Activated T-helper 2 cell treated with anti-CD3 and anti-CD28 coated beads, Interferon-gamma antibody, Interleukin-2, Interleukin-4, amounts not matched to agents 10 μg/mL and 5 μg/mL and 100 μg/mL, durations not matched to agents 14 hours and 24 hours and 36 hours (primary cell): ENCODE results near the gene KANK2. TPM values are rescaled to one million over a fixed set of nuclear protein-coding genes. Genes with fewer than 3 reads are reported as not detected.

ENCODE experiments used
- DNase-seq: peaks from one replicate; pipeline ENCODE4 v3.0.0; 2021; ENCODE audit warnings: low spot score
- H3K27ac Mint-ChIP-seq: one replicate; pipeline ENCODE4 v1.8.0; 2021; ENCODE audit warnings: mixed read lengths
- H3K27me3 Mint-ChIP-seq: one replicate; pipeline ENCODE4 v1.8.0; 2021; ENCODE audit warnings: low read depth, mixed read lengths
- H3K36me3 Mint-ChIP-seq: one replicate; pipeline ENCODE4 v1.8.0; 2021; ENCODE audit warnings: low read depth, mixed read lengths
- H3K4me1 Mint-ChIP-seq: one replicate; pipeline ENCODE4 v1.8.0; 2021; ENCODE audit warnings: low read depth, mixed read lengths
- H3K4me3 Mint-ChIP-seq: one replicate; pipeline ENCODE4 v1.8.0; 2021; ENCODE audit warnings: low read depth, mild to moderate bottlenecking, moderate library complexity, mixed read lengths
- H3K9me3 Mint-ChIP-seq: one replicate; pipeline ENCODE4 v1.8.0; 2021; ENCODE audit warnings: mixed read lengths
- intact Hi-C: fragments of 100-400 bp; cut with micrococcal nuclease; formaldehyde crosslinking; loops from one replicate; pipeline ENCODE4 v1.15.1; 2023
- total RNA-seq: library from RNA; stranded (reverse); gene quantifications from 2 replicates; pipeline ENCODE4 v1.2.3, GENCODE V29; 2022

Gene KANK2
- total RNA-seq: 5.9 and 6.5 TPM in 2 replicates

GRCh38 chr19:11197291-11198174 is at the start of gene KANK2:
TSS of gene KANK2 (minus strand) at chr19:11197545. CDS start at chr19:11194511, 3,034 bp downstream.
- peaks cover 6% of the 10 kb centered on the region for H3K4me1 Mint-ChIP-seq
- H3K27me3 Mint-ChIP-seq: peaks cover 9% of the 10 kb centered on the region
- H3K36me3 Mint-ChIP-seq: no peaks in the 10 kb centered on the region
- H3K4me3 Mint-ChIP-seq: peak within 1 kb of the TSS; percentile 73
- H3K27ac Mint-ChIP-seq: no peak within 1 kb of the TSS
- intact Hi-C loops: no loop called here
- no peaks in the 10 kb centered on the region for H3K9me3 Mint-ChIP-seq
- peak; percentile 73 for DNase-seq

GRCh38 chr19:11246941-11247340 is 49.6 kb upstream of the KANK2 start:
- no peaks in the 10 kb centered on the region for H3K4me1 Mint-ChIP-seq
- H3K27ac Mint-ChIP-seq: no peak overlapping the region
- H3K4me3 Mint-ChIP-seq: no peak overlapping the region
- no peaks in the 10 kb centered on the region for H3K36me3 Mint-ChIP-seq
- no peak for DNase-seq
- no peaks in the 10 kb centered on the region for H3K9me3 Mint-ChIP-seq
- peaks cover 1% of the 10 kb centered on the region for H3K27me3 Mint-ChIP-seq
- intact Hi-C loops: no loop called here

- Mint-ChIP-seq H3K4me1 (no peaks in the 10 kb centered on the region), H3K27ac (no peak overlapping the region), H3K27me3 (peaks cover 1% of the 10 kb centered on the region), H3K36me3 (no peaks in the 10 kb centered on the region), H3K4me3 (no peak overlapping the region), H3K9me3 (no peaks in the 10 kb centered on the region)
- intact Hi-C loops: no loop called here
- DNase-seq: no peak
Measured at GRCh38 chr19:11244846-11245589, 47.7 kb upstream of the KANK2 start.

GRCh38 chr19:11243798-11244169 is 46.4 kb upstream of the KANK2 start:
- intact Hi-C loops: no loop called here
- no peaks in the 10 kb centered on the region for H3K4me1 Mint-ChIP-seq
- H3K27me3 Mint-ChIP-seq: peaks cover 1% of the 10 kb centered on the region
- no peak for DNase-seq
- H3K27ac Mint-ChIP-seq: no peak overlapping the region
- H3K9me3 Mint-ChIP-seq: no peaks in the 10 kb centered on the region
- H3K4me3 Mint-ChIP-seq: no peak overlapping the region
- no peaks in the 10 kb centered on the region for H3K36me3 Mint-ChIP-seq

GRCh38 chr19:11242864-11243797 is 45.8 kb upstream of the KANK2 start:
- no peak overlapping the region for H3K4me3 Mint-ChIP-seq
- H3K36me3 Mint-ChIP-seq: no peaks in the 10 kb centered on the region
- intact Hi-C loops: no loop called here
- H3K4me1 Mint-ChIP-seq: no peaks in the 10 kb centered on the region
- peaks cover 1% of the 10 kb centered on the region for H3K27me3 Mint-ChIP-seq
- H3K27ac Mint-ChIP-seq: no peak overlapping the region
- DNase-seq: peak; percentile 64
- no peaks in the 10 kb centered on the region for H3K9me3 Mint-ChIP-seq

- Mint-ChIP-seq H3K9me3 (no peaks in the 10 kb centered on the region), H3K4me3 (no peak overlapping the region), H3K27me3 (peaks cover 1% of the 10 kb centered on the region), H3K4me1 (no peaks in the 10 kb centered on the region), H3K36me3 (no peaks in the 10 kb centered on the region), H3K27ac (no peak overlapping the region)
- intact Hi-C loops: no loop called here
- no peak for DNase-seq
Measured at GRCh38 chr19:11242025-11242424, 44.7 kb upstream of the KANK2 start.

- intact Hi-C loops: no loop called here
- Mint-ChIP-seq H3K4me3 (no peak overlapping the region), H3K9me3 (no peaks in the 10 kb centered on the region), H3K36me3 (no peaks in the 10 kb centered on the region), H3K27ac (no peak overlapping the region), H3K27me3 (peaks cover 1% of the 10 kb centered on the region), H3K4me1 (no peaks in the 10 kb centered on the region)
- DNase-seq: no peak
Measured at GRCh38 chr19:11240008-11240444, 42.7 kb upstream of the KANK2 start.

- no peaks in the 10 kb centered on the region for H3K9me3 Mint-ChIP-seq
- H3K4me1 Mint-ChIP-seq: no peaks in the 10 kb centered on the region
- DNase-seq: no peak
- no peak within 1 kb of the TSS for H3K4me3 Mint-ChIP-seq
- no peak within 1 kb of the TSS for H3K27ac Mint-ChIP-seq
- intact Hi-C loops: no loop called here
- H3K27me3 Mint-ChIP-seq: peaks cover 1% of the 10 kb centered on the region
- no peaks in the 10 kb centered on the region for H3K36me3 Mint-ChIP-seq
Measured at GRCh38 chr19:11239377-11240000, 42.1 kb upstream of the KANK2 start, which contains the start of gene ANGPTL8. TSS of gene ANGPTL8 (plus strand) at chr19:11239619. CDS start at chr19:11239638, 19 bp downstream.

- Mint-ChIP-seq H3K27ac (no peak overlapping the region), H3K36me3 (no peaks in the 10 kb centered on the region), H3K9me3 (no peaks in the 10 kb centered on the region), H3K4me3 (no peak overlapping the region), H3K4me1 (no peaks in the 10 kb centered on the region), H3K27me3 (peaks cover 1% of the 10 kb centered on the region)
- DNase-seq: no peak
- intact Hi-C loops: no loop called here
Measured at GRCh38 chr19:11238781-11239376, 41.5 kb upstream of the KANK2 start.

GRCh38 chr19:11238041-11238440 is 40.7 kb upstream of the KANK2 start:
- H3K9me3 Mint-ChIP-seq: no peaks in the 10 kb centered on the region
- intact Hi-C loops: no loop called here
- H3K27ac Mint-ChIP-seq: no peak overlapping the region
- H3K36me3 Mint-ChIP-seq: no peaks in the 10 kb centered on the region
- no peak for DNase-seq
- no peaks in the 10 kb centered on the region for H3K27me3 Mint-ChIP-seq
- no peaks in the 10 kb centered on the region for H3K4me1 Mint-ChIP-seq
- no peak overlapping the region for H3K4me3 Mint-ChIP-seq

- no peak overlapping the region for H3K4me3 Mint-ChIP-seq
- DNase-seq: no peak
- H3K9me3 Mint-ChIP-seq: no peaks in the 10 kb centered on the region
- no peaks in the 10 kb centered on the region for H3K27me3 Mint-ChIP-seq
- intact Hi-C loops: no loop called here
- no peak overlapping the region for H3K27ac Mint-ChIP-seq
- no peaks in the 10 kb centered on the region for H3K4me1 Mint-ChIP-seq
- H3K36me3 Mint-ChIP-seq: no peaks in the 10 kb centered on the region
Measured at GRCh38 chr19:11237321-11237720, 40.0 kb upstream of the KANK2 start.
